Prostate gland (tissue), 2 donors: Measurements from ENCODE around the gene LGI1.

Source experiments
- POLR2A ChIP-seq: fragments of 450-650 bp; IDR thresholded peaks from one replicate; pipeline ENCODE4 v1.6.1; 2016; ENCODE audit warnings: antibody characterized with exemption, mild to moderate bottlenecking
- POLR2AphosphoS5 ChIP-seq: sonication (generic); formaldehyde crosslinking; IDR thresholded peaks from one replicate; pipeline ENCODE4 v1.6.1; 2017; ENCODE audit warnings: antibody characterized with exemption
- TF ChIP-seq, protein P1 (sequence below), 4 experiments: fragments of 200-600 bp in 2 of 4; fragments of 450-650 bp in 2 of 4; sonication (generic) in 2 of 4; IDR thresholded peaks; 1 replicate in 3 of 4; 2 replicates in 1 of 4; pipeline ENCODE4 v1.5.1; 2016 to 2019; ENCODE audit warnings: antibody characterized with exemption in 4 of 4, mild to moderate bottlenecking in 2 of 4, moderate library complexity in 2 of 4

DNA sequence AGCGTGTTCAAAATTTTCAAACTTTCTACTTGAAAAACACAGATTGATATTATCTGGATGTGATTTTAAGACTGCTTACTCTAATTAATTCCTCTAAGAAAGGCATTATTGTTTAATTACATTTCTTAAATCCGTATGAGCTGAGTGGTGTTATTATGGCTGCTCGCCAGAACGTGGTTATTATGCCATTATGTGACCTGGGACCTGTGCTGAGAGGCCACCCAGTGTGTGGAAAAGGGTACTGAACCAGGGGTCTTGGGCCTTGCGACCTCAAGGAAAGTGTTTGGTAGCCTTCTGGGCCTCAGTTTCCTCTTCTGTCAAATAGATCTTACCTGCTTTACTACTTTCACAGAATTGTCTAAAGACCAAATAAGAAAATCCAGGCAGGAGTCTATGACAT is 15.4 kb downstream of the LGI1 start:
- TF ChIP-seq, protein P1, sequence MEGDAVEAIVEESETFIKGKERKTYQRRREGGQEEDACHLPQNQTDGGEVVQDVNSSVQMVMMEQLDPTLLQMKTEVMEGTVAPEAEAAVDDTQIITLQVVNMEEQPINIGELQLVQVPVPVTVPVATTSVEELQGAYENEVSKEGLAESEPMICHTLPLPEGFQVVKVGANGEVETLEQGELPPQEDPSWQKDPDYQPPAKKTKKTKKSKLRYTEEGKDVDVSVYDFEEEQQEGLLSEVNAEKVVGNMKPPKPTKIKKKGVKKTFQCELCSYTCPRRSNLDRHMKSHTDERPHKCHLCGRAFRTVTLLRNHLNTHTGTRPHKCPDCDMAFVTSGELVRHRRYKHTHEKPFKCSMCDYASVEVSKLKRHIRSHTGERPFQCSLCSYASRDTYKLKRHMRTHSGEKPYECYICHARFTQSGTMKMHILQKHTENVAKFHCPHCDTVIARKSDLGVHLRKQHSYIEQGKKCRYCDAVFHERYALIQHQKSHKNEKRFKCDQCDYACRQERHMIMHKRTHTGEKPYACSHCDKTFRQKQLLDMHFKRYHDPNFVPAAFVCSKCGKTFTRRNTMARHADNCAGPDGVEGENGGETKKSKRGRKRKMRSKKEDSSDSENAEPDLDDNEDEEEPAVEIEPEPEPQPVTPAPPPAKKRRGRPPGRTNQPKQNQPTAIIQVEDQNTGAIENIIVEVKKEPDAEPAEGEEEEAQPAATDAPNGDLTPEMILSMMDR (IDR thresholded peaks at IDR 0.05) = no peak
- TF ChIP-seq POLR2AphosphoS5 = no peak
- no peak for TF ChIP-seq POLR2A
